GM13977 (cell line): ENCODE measurements around the gene C1QL4.
"Not testable (repeated sequence)": the region's sequence is repeated elsewhere in the genome, so short reads cannot be mapped to it uniquely, and the experiment has no call there.

ENCODE experiments used
- DNase-seq: peaks from one replicate; pipeline ENCODE4 v3.0.0; 2012; ENCODE audit warnings: low spot score
- in situ Hi-C: fragments of 300-500 bp; cut with MboI; formaldehyde crosslinking; loops from one replicate; pipeline ENCODE4 v1.12.0; 2022; ENCODE audit warnings: low sequenced_read_pairs, low pct_unique_long_range_greater_than_20kb, mixed read lengths, inconsistent platforms; ENCODE audit not compliant: unreplicated experiment
- TF ChIP-seq, protein P1 (sequence below): IDR thresholded peaks from 2 replicates; pipeline ENCODE4 v1.5.1; 2012; ENCODE audit warnings: mild to moderate bottlenecking, control low read depth; ENCODE audit not compliant: insufficient read depth; ENCODE audit errors: extremely low read depth, missing control alignments

The C1QL4 gene

GRCh38 chr12:49327887-49328286 is 9.1 kb downstream of the C1QL4 start:
- TF ChIP-seq, protein P1, sequence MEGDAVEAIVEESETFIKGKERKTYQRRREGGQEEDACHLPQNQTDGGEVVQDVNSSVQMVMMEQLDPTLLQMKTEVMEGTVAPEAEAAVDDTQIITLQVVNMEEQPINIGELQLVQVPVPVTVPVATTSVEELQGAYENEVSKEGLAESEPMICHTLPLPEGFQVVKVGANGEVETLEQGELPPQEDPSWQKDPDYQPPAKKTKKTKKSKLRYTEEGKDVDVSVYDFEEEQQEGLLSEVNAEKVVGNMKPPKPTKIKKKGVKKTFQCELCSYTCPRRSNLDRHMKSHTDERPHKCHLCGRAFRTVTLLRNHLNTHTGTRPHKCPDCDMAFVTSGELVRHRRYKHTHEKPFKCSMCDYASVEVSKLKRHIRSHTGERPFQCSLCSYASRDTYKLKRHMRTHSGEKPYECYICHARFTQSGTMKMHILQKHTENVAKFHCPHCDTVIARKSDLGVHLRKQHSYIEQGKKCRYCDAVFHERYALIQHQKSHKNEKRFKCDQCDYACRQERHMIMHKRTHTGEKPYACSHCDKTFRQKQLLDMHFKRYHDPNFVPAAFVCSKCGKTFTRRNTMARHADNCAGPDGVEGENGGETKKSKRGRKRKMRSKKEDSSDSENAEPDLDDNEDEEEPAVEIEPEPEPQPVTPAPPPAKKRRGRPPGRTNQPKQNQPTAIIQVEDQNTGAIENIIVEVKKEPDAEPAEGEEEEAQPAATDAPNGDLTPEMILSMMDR: no peak
- DNase-seq: no peak
- in situ Hi-C loops: no loop called here

DNA sequence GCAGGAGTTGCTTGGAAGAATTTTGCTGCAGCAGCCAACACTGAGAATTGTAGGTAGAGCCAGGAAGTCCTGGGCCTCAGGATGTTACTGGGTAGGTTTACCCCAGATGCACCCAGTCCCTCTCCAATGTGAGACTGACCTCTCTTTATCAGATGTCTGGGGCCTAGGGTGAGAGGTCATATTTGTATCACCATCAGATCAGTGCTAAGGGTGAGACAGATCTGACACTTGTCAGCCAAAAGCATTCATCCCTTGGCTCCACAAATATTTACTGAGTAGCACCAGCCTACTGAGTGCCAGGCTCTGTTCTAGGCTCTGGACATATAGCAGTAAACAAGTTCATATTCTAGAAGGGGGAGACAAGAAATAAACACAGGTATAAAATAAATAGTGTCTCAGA is 9.6 kb downstream of the C1QL4 start:
- TF ChIP-seq, protein P1: no peak
- DNase-seq: no peak
- in situ Hi-C loops: no loop called here

- TF ChIP-seq, protein P1: no peak
- in situ Hi-C loops: no loop called here
- no peak for DNase-seq
These were observed 11.4 kb downstream of the C1QL4 start for GRCh38 chr12:49325606-49326005.

DNA sequence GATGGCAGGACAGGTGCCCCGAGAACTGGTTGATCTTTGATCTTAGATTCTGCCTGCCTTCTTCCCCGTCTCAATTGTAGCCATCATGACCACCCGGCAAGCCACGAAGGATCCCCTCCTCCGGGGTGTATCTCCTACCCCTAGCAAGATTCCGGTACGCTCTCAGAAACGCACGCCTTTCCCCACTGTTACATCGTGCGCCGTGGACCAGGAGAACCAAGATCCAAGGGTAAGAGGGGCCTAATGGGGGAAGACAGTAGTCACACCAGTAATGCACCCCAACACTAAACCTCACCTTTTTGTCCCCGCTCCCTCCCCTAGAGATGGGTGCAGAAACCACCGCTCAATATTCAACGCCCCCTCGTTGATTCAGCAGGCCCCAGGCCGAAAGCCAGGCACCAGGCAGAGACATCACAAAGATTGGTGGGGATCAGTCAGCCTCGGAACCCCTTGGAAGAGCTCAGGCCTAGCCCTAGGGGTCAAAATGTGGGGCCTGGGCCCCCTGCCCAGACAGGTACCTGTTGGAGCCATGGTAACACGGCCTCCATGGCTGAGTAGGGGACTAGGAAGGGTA is 13.4 kb downstream of the C1QL4 start:
- in situ Hi-C loops: no loop called here
- DNase-seq: no peak
- TF ChIP-seq, protein P1: no peak

GRCh38 chr12:49322708-49323523 is 14.1 kb downstream of the C1QL4 start, which contains the start of gene TROAP:
TROAP (plus strand) TSS chr12:49323255; CDS start chr12:49323609, 354 bp downstream.
- DNase-seq: peak; percentile 98
- TF ChIP-seq, protein P1: no peak
- in situ Hi-C loops: no loop called here

GRCh38 chr12:49322367-49322707 is 14.7 kb downstream of the C1QL4 start:
- in situ Hi-C loops: no loop called here

GRCh38 chr12:49320411-49321103 is 16.4 kb downstream of the C1QL4 start:
- in situ Hi-C loops, DNase-seq: not testable (repeated sequence)

More at GRCh38 chr12:49322367-49322707, 14.7 kb downstream of the C1QL4 start:
- TF ChIP-seq, protein P1: no peak
- no peak for DNase-seq

DNA sequence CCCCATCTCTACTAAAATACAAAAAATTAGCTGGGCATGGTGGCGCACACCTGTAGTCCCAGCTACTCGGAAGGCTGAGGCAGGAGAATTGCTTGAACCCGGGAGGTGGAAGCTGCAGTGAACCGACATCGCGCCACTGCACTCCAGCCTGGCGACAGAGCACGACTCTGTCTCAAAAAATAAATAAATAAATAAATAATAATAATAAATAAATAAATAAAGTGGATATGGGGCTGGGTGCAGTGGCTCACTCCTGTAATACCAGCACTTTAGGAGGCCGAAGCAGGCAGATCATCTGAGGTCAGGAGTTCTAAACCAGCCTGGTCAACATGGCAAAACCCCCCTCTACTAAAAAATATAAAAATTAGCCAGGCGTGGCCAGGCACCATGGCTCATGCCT is 19.9 kb downstream of the C1QL4 start:
- DNase-seq, in situ Hi-C loops: not testable (repeated sequence)
